Endodermal cell (in vitro differentiated cells): ENCODE results near the gene UBAP1L. TPM values are rescaled to one million over a fixed set of nuclear protein-coding genes. Genes with fewer than 3 reads are reported as not detected.
"Not testable (repeated sequence)": the region's sequence is repeated elsewhere in the genome, so short reads cannot be mapped to it uniquely, and the experiment has no call there.

ENCODE experiments used
- DNase-seq: peaks from one replicate; pipeline ENCODE4 v3.0.0-alpha.2; 2017
- H3K27ac ChIP-seq: 2 replicates; pipeline ENCODE4 v1.5.1; 2013; ENCODE audit warnings: mild to moderate bottlenecking, low read depth, low read length, moderate library complexity
- H3K27me3 ChIP-seq: 2 replicates; pipeline ENCODE4 v1.6.1; 2013; ENCODE audit warnings: mild to moderate bottlenecking, low read length, moderate library complexity; ENCODE audit not compliant: insufficient read depth, control insufficient read depth, poor library complexity, severe bottlenecking
- H3K36me3 ChIP-seq: 2 replicates; pipeline ENCODE4 v1.7.0; 2013; ENCODE audit warnings: mild to moderate bottlenecking, low read length, moderate library complexity; ENCODE audit not compliant: control insufficient read depth, insufficient read depth
- H3K4me1 ChIP-seq: one replicate; pipeline ENCODE4 v1.7.0; 2013; ENCODE audit warnings: low read length; ENCODE audit not compliant: control insufficient read depth, insufficient read depth
- H3K4me3 ChIP-seq: 2 replicates; pipeline ENCODE4 v1.5.1; 2013; ENCODE audit warnings: mild to moderate bottlenecking, low read length, moderate library complexity
- H3K9ac ChIP-seq: 2 replicates; pipeline ENCODE4 v1.6.1; 2013; ENCODE audit warnings: mild to moderate bottlenecking, low read length, moderate library complexity; ENCODE audit not compliant: poor library complexity, severe bottlenecking; ENCODE audit errors: extremely low read depth
- H3K9me3 ChIP-seq: 2 replicates; pipeline ENCODE4 v1.6.1; 2013; ENCODE audit warnings: mild to moderate bottlenecking, low read length, moderate library complexity; ENCODE audit not compliant: control insufficient read depth
- H3K27ac Mint-ChIP-seq: 2 replicates; pipeline ENCODE4 v1.8.0; 2020; ENCODE audit warnings: mixed read lengths
- H3K27me3 Mint-ChIP-seq: 2 replicates; pipeline ENCODE4 v1.8.0; 2021; ENCODE audit warnings: mild to moderate bottlenecking, mixed read lengths; ENCODE audit not compliant: insufficient read depth
- H3K36me3 Mint-ChIP-seq: 2 replicates; pipeline ENCODE4 v1.8.0; 2020; ENCODE audit warnings: low read depth, mixed read lengths
- H3K4me1 Mint-ChIP-seq: 2 replicates; pipeline ENCODE4 v1.8.0; 2020; ENCODE audit warnings: mixed read lengths
- H3K4me3 Mint-ChIP-seq: 2 replicates; pipeline ENCODE4 v1.8.0; 2020; ENCODE audit warnings: mild to moderate bottlenecking, moderate library complexity, mixed read lengths
- H3K9me3 Mint-ChIP-seq: 2 replicates; pipeline ENCODE4 v1.8.0; 2020; ENCODE audit warnings: mild to moderate bottlenecking, mixed read lengths
- WGBS, 2 experiments: methylation state at CpG; one replicate each; pipeline versions ENCODE4 v1.1.5 to v1.1.7; 2013; ENCODE audit warnings: missing lambda C conversion rate in 2 of 2, mixed read lengths in 1 of 2; ENCODE audit not compliant: insufficient coverage in 1 of 2, insufficient read length in 1 of 2; 5-methylcytosine and 5-hydroxymethylcytosine counted together
- total RNA-seq, 2 donors: library from RNA; stranded (reverse); fragmentation: NEBNext Ultra II Directional in 1 of 2; extraction: Animal tissue kit (Norgen Biotek cat#: 25700) in 1 of 2; gene quantifications; 2 replicates in 1 of 2; 3 replicates in 1 of 2; pipeline ENCODE4 v1.2.1, GENCODE V29; 2021
- TF ChIP-seq, protein P1 (sequence below): fragments of 200-600 bp; sonication (generic); conservative IDR thresholded peaks from 2 replicates; pipeline ENCODE4 v1.5.0; 2021; ENCODE audit warnings: antibody characterized with exemption, mild to moderate bottlenecking

The UBAP1L gene
- total RNA-seq, 2 donors from 2014 or later = 3.4 to 4.2 TPM

GRCh38 chr15:65074946-65075345 is 40.1 kb downstream of the UBAP1L start:
- not testable (repeated sequence) for H3K9me3 ChIP-seq, DNase-seq, H3K4me3 ChIP-seq, H3K36me3 Mint-ChIP-seq, H3K4me3 Mint-ChIP-seq, H3K9ac ChIP-seq, H3K27ac Mint-ChIP-seq, H3K27me3 ChIP-seq, H3K27ac ChIP-seq, H3K4me1 ChIP-seq, H3K36me3 ChIP-seq, H3K4me1 Mint-ChIP-seq
- Mint-ChIP-seq H3K9me3 (peaks cover 19% of the 10 kb centered on the region), H3K27me3 (peaks cover 31% of the 10 kb centered on the region)
- WGBS, 2 experiments = 95% methylated on average over 16 of the region's 22 CpGs; no CpG with 5 or more reads in 1 of the 2 experiments

- Histone ChIP-seq H3K27me3 (no peaks in the 10 kb centered on the region), H3K9me3 (peaks cover 5% of the 10 kb centered on the region), H3K9ac (no peak overlapping the region), H3K4me1 (peaks cover 5% of the 10 kb centered on the region), H3K4me3 (no peak overlapping the region), H3K27ac (no peak overlapping the region), H3K36me3 (no peaks in the 10 kb centered on the region)
- WGBS, 2 experiments = 92 to 96% methylated on average over 3 of the region's 3 CpGs
- H3K27me3 Mint-ChIP-seq = peaks cover 8% of the 10 kb centered on the region
- peaks cover 16% of the 10 kb centered on the region for H3K9me3 Mint-ChIP-seq
- no peak for DNase-seq
- TF ChIP-seq, protein P1, sequence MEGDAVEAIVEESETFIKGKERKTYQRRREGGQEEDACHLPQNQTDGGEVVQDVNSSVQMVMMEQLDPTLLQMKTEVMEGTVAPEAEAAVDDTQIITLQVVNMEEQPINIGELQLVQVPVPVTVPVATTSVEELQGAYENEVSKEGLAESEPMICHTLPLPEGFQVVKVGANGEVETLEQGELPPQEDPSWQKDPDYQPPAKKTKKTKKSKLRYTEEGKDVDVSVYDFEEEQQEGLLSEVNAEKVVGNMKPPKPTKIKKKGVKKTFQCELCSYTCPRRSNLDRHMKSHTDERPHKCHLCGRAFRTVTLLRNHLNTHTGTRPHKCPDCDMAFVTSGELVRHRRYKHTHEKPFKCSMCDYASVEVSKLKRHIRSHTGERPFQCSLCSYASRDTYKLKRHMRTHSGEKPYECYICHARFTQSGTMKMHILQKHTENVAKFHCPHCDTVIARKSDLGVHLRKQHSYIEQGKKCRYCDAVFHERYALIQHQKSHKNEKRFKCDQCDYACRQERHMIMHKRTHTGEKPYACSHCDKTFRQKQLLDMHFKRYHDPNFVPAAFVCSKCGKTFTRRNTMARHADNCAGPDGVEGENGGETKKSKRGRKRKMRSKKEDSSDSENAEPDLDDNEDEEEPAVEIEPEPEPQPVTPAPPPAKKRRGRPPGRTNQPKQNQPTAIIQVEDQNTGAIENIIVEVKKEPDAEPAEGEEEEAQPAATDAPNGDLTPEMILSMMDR = no peak
- H3K27ac Mint-ChIP-seq = no peak overlapping the region
- peaks cover 12% of the 10 kb centered on the region for H3K4me1 Mint-ChIP-seq
- no peak overlapping the region for H3K4me3 Mint-ChIP-seq
- peaks cover 1% of the 10 kb centered on the region for H3K36me3 Mint-ChIP-seq
Measured at GRCh38 chr15:65072617-65073016, 42.4 kb downstream of the UBAP1L start.

GRCh38 chr15:65072027-65072426 is 43.0 kb downstream of the UBAP1L start:
- peaks cover 15% of the 10 kb centered on the region for H3K9me3 Mint-ChIP-seq
- 100% methylated on average over 1 of the region's 1 CpG; no CpG with 5 or more reads in 1 of the 2 experiments for WGBS, 2 experiments
- peaks cover 7% of the 10 kb centered on the region for H3K27me3 Mint-ChIP-seq
- H3K27ac Mint-ChIP-seq = no peak overlapping the region
- Histone ChIP-seq H3K27me3 (no peaks in the 10 kb centered on the region), H3K9me3 (peaks cover 5% of the 10 kb centered on the region), H3K36me3 (no peaks in the 10 kb centered on the region), H3K4me1 (peaks cover 5% of the 10 kb centered on the region), H3K9ac (no peak overlapping the region), H3K4me3 (no peak overlapping the region), H3K27ac (no peak overlapping the region)
- TF ChIP-seq, protein P1 = no peak
- no peak overlapping the region for H3K4me3 Mint-ChIP-seq
- H3K4me1 Mint-ChIP-seq = peaks cover 12% of the 10 kb centered on the region
- no peak for DNase-seq
- H3K36me3 Mint-ChIP-seq = peaks cover 1% of the 10 kb centered on the region

DNA sequence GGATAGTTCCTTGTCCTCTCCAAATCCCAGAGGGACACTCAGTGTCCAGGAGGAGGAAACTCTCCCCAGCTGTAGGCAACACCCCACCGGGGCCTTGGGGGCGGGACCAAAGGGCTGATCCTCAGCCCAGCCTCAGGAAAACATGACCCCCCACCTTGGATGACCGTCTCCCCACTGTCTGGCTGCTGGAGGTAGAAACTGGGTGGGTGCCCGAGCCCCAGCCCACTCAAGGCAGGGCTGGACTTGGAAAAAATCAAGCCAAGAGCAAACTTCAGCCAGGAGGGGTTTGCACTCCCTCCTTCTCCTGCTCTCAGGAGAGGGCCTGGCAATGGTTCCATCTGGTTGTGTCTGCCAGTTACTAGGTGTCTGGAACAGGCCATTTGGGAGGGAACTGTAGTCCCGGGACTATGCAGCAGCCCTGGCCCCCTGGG is 43.6 kb downstream of the UBAP1L start:
- Histone ChIP-seq H3K9ac (no peak overlapping the region), H3K36me3 (no peaks in the 10 kb centered on the region), H3K4me1 (peaks cover 5% of the 10 kb centered on the region), H3K9me3 (peaks cover 5% of the 10 kb centered on the region), H3K27ac (no peak overlapping the region), H3K27me3 (no peaks in the 10 kb centered on the region), H3K4me3 (no peak overlapping the region)
- peaks cover under 1% of the 10 kb centered on the region for H3K36me3 Mint-ChIP-seq
- DNase-seq = no peak
- WGBS, 2 experiments = 80% methylated on average over 5 of the region's 5 CpGs; no CpG with 5 or more reads in 1 of the 2 experiments
- no peak overlapping the region for H3K4me3 Mint-ChIP-seq
- H3K27me3 Mint-ChIP-seq = peaks cover 5% of the 10 kb centered on the region
- H3K27ac Mint-ChIP-seq = no peak overlapping the region
- peaks cover 13% of the 10 kb centered on the region for H3K9me3 Mint-ChIP-seq
- TF ChIP-seq, protein P1 = no peak
- H3K4me1 Mint-ChIP-seq = peaks cover 12% of the 10 kb centered on the region
